GM19023 (cell line): ENCODE measurements around the gene HOXA6.

Source experiments
- ATAC-seq: cut with Tn5 transposase; IDR thresholded peaks from one replicate; pipeline ENCODE4 v1.9.1; 2021; ENCODE audit warnings: mild to moderate bottlenecking, moderate library complexity; ENCODE audit not compliant: unreplicated experiment

HOXA6 gene

DNA sequence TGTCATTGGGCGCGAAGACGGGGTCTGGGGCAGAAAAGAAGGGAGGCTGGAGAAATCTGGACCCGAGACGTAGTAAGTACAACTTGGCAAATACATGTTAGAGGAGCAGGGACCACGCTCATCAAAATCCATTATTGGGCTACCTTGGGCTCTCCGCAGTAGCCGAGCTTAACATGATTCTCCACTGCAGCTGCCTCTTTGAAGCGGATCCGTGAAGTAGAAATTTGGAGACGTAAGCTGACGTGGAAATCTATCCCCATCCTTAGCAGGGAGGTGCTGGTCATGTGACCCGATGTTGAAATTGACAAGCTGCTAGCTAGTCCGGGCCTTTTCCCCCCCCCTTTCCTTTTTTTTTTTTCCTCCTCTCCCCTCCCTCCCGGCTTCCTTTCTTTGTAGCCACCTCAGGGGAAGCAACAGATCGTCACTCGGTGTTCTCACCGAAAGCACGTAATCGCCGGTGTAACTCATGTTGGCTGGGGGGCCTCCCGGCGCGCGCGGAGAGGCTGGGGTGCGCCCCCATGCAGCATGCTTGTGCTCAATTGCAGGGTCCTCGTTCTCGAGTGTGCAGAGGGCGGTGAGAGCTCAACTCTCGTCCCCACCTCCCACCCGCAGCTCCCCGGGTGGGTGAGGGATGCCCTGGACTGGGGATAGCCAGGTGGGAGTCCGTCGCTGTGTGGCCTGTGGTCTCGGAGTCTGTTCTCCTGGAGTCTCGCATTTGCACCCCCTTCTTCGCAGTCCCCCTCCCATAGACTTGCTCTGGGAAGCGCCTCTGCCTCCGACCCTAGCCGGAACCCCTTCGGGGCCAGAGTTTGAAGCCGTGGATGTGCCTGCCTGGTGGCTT lies 37.7 kb upstream of the HOXA6 start, which contains the start of gene HOXA11:
Gene HOXA11 (minus strand): TSS at position 220 of the 841 bp plus-strand sequence. CDS start 88 bp downstream, at position 132.
- no peak for ATAC-seq

DNA sequence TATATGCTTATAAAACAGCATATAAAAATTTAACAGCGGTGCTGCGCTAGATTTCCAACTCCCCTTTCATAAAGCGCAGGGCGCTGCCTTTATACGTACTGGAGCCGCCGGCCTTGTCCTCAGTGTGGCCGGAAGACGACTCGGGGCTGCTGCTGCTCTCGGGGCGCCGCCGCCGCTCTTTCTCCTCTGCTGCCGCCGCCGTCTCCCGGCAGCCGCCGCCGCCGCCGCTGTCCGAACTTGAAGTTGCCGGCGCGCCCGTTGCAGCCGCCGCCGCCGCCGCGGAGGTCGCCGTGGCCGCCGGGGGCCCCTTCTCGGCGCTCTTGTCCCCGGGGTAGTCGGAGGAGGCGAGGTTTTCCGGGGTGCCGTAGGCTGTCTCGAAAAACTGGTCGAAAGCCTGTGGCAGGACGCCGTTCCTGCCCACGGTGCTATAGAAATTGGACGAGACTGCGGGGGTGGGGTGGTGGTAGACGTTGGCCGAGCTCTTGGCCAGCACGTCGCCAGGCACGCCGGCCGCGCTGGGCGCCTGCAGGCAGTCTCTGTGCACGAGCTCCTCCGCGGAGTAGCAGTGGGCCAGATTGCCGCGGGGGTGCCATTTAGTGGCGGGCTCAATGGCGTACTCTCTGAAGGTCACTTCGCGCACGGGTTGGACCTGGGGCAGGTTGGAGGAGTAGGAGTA lies 36.9 kb upstream of the HOXA6 start:
- no peak for ATAC-seq

- no peak for ATAC-seq
Measured at GRCh38 chr7:27183682-27184336, 36.2 kb upstream of the HOXA6 start.

- no peak for ATAC-seq
Measured at GRCh38 chr7:27182861-27183681, 35.5 kb upstream of the HOXA6 start.

- no peak for ATAC-seq
Measured at GRCh38 chr7:27182285-27182841, 34.8 kb upstream of the HOXA6 start.

DNA sequence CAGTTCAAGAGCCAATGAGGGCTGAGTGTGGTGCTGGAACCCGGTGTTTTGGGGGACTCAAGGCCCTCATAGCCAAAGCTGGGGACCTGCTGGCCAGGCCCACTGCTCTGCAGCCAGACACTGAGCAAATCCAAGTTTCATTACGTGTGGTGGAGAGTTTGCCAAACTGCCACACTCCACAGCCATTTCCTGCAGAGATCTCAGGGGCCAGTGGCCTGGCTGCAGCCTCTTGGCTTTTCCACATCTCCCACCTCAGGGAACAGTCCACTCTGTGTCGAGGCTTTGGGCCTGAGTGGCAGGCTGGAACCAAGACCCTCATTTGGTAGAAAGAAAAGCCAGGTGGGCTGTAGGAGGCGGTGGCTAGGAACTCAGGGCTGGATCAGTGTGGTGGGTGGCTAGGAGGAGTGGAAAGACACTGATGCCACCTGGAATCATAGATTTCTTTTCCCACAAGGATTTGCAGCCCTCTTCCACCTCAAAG lies 34.3 kb upstream of the HOXA6 start:
- ATAC-seq = no peak

GRCh38 chr7:27180431-27181420 lies 33.2 kb upstream of the HOXA6 start:
- ATAC-seq = no peak

DNA sequence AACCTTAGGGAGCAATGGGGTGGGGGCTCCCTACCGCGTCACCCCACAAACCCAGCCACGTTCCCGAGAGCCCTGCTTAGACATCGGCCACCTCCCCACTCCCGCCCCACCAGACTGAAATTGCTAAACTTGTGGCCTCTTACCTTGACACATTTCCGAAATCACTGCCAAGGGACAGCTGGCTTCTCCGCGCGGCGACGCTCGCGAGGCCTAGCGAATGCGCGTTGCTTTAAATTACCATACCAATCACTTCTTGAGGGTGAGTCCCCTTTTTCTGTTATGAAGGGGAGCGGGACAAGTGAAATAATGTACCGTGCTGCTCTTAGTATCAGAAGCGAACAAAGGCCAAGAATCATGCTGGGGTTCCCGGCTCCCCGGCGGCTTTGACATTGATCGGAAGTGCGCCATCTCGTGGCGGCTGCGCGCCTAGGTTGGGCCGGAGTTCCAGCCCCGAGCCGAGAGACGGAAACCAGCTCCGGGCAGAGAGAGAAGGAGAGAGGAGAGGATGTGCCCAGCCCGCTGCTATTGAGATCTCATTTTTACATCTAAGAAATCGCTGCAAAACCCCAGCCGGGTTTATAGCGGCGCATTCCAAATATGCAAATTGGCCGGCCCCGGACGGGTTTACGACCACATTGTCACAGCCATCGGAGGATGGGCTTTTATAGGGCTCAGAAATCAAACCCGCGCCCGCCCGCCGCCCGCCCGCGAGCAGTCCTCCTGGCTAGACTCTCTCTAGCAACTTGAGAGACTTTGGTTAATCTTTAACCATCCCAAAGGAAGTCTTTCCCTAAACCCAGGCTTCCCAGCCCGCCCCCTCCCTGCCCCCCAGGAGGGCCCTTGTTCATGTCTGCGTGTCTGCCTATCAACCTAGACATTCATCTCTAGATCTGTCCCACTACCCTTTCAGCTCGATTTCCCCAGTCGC lies 32.2 kb upstream of the HOXA6 start:
- no peak for ATAC-seq

DNA sequence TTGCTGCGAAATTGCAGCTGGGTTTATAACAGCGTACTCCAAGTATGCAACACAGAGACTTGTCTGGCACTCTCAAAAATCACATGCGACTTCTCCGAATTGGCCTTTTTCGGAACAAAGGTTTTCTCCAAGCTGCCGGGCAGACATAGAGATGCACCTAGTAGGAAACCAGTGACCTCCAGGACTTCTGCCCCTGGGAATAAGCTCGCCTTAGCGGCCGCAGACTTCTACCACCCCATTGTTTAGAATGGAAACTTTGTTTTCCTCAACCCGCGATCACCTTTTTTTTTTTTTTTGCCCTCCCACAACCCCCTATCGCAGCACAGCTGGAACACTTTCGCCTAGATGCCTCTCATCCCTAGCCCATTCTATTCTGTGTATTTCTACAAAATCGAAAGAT lies 31.5 kb upstream of the HOXA6 start:
- no peak for ATAC-seq

GRCh38 chr7:27178366-27178765 lies 30.8 kb upstream of the HOXA6 start:
- ATAC-seq = no peak

- ATAC-seq = no peak
Measured at GRCh38 chr7:27177795-27178320, 30.3 kb upstream of the HOXA6 start.

DNA sequence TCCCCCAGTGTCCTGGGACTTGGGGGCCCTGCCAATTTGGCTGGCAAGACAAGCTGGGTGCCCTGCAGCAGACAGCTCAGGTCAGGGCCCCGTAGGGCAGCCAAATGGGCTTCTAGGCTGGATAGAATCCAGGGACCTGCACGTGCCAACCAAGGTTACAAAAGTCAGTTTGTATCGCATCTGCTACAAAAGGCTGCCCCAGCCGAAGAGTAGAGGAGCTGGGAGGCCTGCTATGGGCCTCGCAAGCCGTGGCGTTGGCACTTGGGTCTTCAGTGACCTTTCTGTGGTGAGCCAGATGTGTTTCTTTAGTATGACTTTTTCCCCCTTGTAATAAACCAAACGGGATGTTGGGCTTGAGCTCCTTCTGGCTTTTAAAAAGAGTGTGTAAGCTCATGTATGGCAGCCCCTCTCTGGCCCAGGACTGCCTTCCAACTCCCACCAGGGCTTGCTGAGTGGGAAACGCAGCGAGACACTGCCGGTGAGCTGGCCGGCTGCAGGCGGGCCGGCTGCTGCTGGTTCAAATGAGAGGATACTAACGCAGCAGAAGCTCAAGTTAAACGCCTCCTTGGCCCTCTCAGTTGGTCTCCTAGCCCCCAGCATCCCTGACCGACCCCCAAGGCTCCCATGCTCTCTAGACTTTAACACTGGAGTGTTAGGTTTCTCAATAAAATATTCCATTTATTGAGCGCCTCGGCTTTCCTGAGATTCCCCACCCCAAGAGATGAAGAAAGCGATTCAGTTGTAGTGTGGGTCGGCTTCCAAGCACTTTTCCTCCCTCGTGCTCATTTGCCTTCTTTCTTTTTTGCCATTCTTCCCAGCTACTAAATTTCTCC lies 29.6 kb upstream of the HOXA6 start:
- ATAC-seq = no peak

DNA sequence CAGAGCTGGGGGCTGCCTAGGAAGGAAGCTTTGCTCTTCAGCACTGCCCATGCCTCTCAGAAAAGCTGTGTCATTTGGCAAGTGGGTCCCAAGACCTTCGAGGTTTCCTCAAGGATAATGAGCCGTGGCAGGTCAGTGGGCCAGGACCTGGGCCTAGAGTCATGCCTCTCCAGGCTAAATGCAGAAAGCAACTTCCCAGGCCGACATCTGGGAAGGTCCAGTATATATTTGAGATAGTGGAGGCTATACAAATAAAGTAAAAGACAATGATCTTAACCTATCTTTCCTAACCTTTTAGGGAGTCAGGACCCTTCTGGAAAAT lies 28.9 kb upstream of the HOXA6 start:
- ATAC-seq = no peak

- ATAC-seq = no peak
Measured at GRCh38 chr7:27175626-27176523, 28.3 kb upstream of the HOXA6 start.

DNA sequence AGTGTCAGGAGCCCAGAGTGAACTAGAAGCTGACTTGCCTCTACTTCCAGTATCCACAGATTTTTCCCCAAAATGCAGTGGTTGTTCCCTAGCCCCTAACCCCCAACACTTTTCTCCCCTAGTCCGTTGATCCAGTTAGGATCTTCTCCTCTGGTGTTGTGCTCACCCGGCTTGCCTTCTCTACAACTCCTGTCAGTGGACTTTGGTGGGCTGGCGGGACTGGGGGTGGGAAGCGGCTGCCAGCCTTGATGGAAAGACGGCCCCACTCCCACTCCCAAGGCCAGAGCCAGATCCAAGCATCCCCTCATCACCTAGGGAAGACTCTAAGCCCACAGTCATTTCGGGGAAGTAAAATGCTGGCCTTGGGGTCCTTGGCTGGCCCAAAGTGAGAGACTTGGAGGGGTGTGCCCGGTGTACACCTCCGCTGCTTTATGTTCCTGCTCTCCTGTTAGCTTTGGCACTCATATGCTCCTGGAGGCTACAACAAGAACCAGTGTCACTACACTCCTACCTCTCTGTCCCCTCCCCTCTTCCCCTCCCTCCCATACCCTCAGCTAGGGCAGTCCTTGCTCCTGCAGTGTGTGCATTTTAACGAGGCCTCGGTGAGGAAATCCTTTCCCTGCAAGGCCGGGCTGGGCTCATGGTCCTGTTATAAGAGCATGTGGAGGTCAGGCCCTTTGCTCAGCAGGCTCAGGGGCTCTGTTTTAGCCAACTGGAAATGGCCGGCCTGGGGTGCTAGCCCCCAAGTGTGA lies 27.5 kb upstream of the HOXA6 start:
- no peak for ATAC-seq
